GM12878 (cell line): ENCODE measurements around the gene EPDR1. TPM values are rescaled to one million over a fixed set of nuclear protein-coding genes. Genes with fewer than 3 reads are reported as not detected.

Source experiments
- ATAC-seq: fragments of 200-7000 bp; cut with Tn5 transposase; 3 replicates; pipeline ENCODE4 v1.9.1; 2020; ENCODE audit warnings: mild to moderate bottlenecking, moderate library complexity
- BruUV-seq: library from RNA; stranded (reverse); fragments of 400-500 nt; replicated peaks from 2 replicates; lab custom pipeline; 2021; lab: Mats Ljungman, UMichigan
- CTCF ChIA-PET: fragments of 300-600 bp; sonication (Branson Sonifier 250); formaldehyde crosslinking; extraction: SDS; loops from one replicate; lab custom pipeline; 2021; ENCODE audit warnings: inconsistent platforms; lab: Yijun Ruan, JAX
- POLR2A ChIA-PET: fragments of 350-600 bp; formaldehyde crosslinking; extraction: SDS; loops from one replicate; lab custom pipeline; 2021; ENCODE audit warnings: inconsistent platforms; lab: Charles Lee
- RAD21 ChIA-PET: fragments of 300-600 bp; sonication (Branson Sonifier 250); formaldehyde crosslinking; loops from one replicate; lab custom pipeline; 2023; ENCODE audit warnings: antibody characterized with exemption; ENCODE audit not compliant: unreplicated experiment; lab: Charles Lee
- SMC1A ChIA-PET: fragments of 300-600 bp; sonication (Branson Sonifier 250); formaldehyde crosslinking; loops from one replicate; lab custom pipeline; 2023; ENCODE audit not compliant: unreplicated experiment, uncharacterized antibody; lab: Charles Lee
- DNase-seq: peaks from one replicate; pipeline ENCODE4 v3.0.0-alpha.2; 2011; ENCODE audit warnings: low read depth, low spot score
- FAIRE-seq: peaks from 3 replicates; lab custom pipeline; 2011; peaks lifted over from hg19 to GRCh38; lab: Jason Lieb, UNC
- H2AFZ ChIP-seq: 2 replicates; pipeline ENCODE4 v1.6.0; 2011; ENCODE audit warnings: low read depth, low read length, control low read depth; ENCODE audit not compliant: control insufficient read depth
- H3K27ac ChIP-seq: 2 replicates; pipeline ENCODE4 v1.5.1; 2011; ENCODE audit warnings: control low read depth; ENCODE audit not compliant: control insufficient read depth, insufficient read depth
- H3K27me3 ChIP-seq, 2 experiments: replicated peaks in 1 of 2; 2 replicates each; pipeline versions ENCODE4 v1.6.0 to v1.6.1; 2011; ENCODE audit warnings: low read length in 1 of 2; ENCODE audit not compliant: control insufficient read depth in 2 of 2, insufficient read depth in 2 of 2
- H3K36me3 ChIP-seq, 2 experiments: 2 replicates each; pipeline ENCODE4 v1.5.1; 2011; ENCODE audit warnings: low read length in 1 of 2; ENCODE audit not compliant: control insufficient read depth in 2 of 2, insufficient read depth in 2 of 2
- H3K4me1 ChIP-seq: 2 replicates; pipeline ENCODE4 v1.6.1; 2011; ENCODE audit warnings: mild to moderate bottlenecking, low read length, moderate library complexity, mixed read lengths; ENCODE audit not compliant: control insufficient read depth, insufficient read depth
- H3K4me2 ChIP-seq: 2 replicates; pipeline ENCODE4 v1.6.0; 2011; ENCODE audit warnings: control low read depth; ENCODE audit not compliant: control insufficient read depth, insufficient read depth
- H3K4me3 ChIP-seq: fragments of 200-600 bp; sonication (generic); 2 replicates; pipeline ENCODE4 v1.5.1; 2016
- H3K79me2 ChIP-seq: 2 replicates; pipeline ENCODE4 v1.6.0; 2011; ENCODE audit warnings: low read length; ENCODE audit not compliant: control insufficient read depth, insufficient read depth
- H3K9ac ChIP-seq: 2 replicates; pipeline ENCODE4 v1.8.0; 2011; ENCODE audit warnings: low read length, control low read depth, mixed read lengths; ENCODE audit not compliant: control insufficient read depth, insufficient read depth
- H3K9me3 ChIP-seq: replicated peaks from 3 replicates; pipeline ENCODE4 v1.5.1; 2011; ENCODE audit warnings: mild to moderate bottlenecking, low read length; ENCODE audit not compliant: control insufficient read depth, insufficient read depth
- H4K20me1 ChIP-seq: 2 replicates; pipeline ENCODE4 v1.6.0; 2011; ENCODE audit not compliant: control insufficient read depth, insufficient read depth
- CHD2 ChIP-seq: IDR thresholded peaks from 2 replicates; pipeline ENCODE4 v1.6.1; 2011; ENCODE audit warnings: low read depth, low read length, improper control_type of control experiment, borderline replicate concordance
- NFYB ChIP-seq: IDR thresholded peaks from 2 replicates; pipeline ENCODE4 v1.6.1; 2011; ENCODE audit warnings: low read depth, mild to moderate bottlenecking, low read length, improper control_type of control experiment, moderate library complexity; ENCODE audit not compliant: insufficient read depth
- SREBF1 ChIP-seq: IDR thresholded peaks from 2 replicates; pipeline ENCODE4 v1.6.1; 2012; ENCODE audit warnings: mild to moderate bottlenecking, low read length
- YY1 ChIP-seq: IDR thresholded peaks from 2 replicates; pipeline ENCODE4 v1.6.1; 2011; ENCODE audit warnings: low read depth, mild to moderate bottlenecking, low read length
- ZSCAN29 ChIP-seq: fragments of 450-650 bp; IDR thresholded peaks from 2 replicates; pipeline ENCODE4 v1.6.1; 2017; ENCODE audit warnings: mild to moderate bottlenecking, moderate library complexity
- WGBS: methylation state at CpG from one replicate; pipeline ENCODE4 v1.1.6; 2016; ENCODE audit warnings: low lambda C conversion rate; ENCODE audit not compliant: insufficient replicate concordance, insufficient coverage; ENCODE audit errors: missing lambda C conversion rate; 5-methylcytosine and 5-hydroxymethylcytosine counted together
- in situ Hi-C: fragments of 300-500 bp; cut with MboI; formaldehyde crosslinking; loops from 9 replicates; pipeline ENCODE4 v1.14.3; 2018; ENCODE audit warnings: mixed read lengths
- intact Hi-C: fragments of 100-400 bp; cut with micrococcal nuclease; formaldehyde crosslinking; loops from one replicate; pipeline ENCODE4 v1.14.2; 2022; ENCODE audit not compliant: unreplicated experiment
- polyA plus RNA-seq, 11 experiments: library from polyadenylated mRNA; depleted of rRNA in 4 of 11; unstranded in 6 of 11; stranded (reverse) in 5 of 11; fragments of >200 nt; fragmentation: Nextera tagmentation in 4 of 11; fragmentation: Illumina TruSeq in 1 of 11; extraction: Ambion mirVana in 4 of 11; extraction: Trizol in 1 of 11; gene quantifications; 1 replicate in 1 of 11; 2 replicates in 10 of 11; pipeline versions ENCODE4 v1.2.1 to v1.2.3, GENCODE V29; 2011 to 2016; ENCODE audit warnings: inconsistent platforms in 2 of 11, missing spikeins in 2 of 11, low read depth in 1 of 11
- total RNA-seq, 4 experiments: library from RNA; depleted of rRNA in 3 of 4; stranded (reverse); fragments of >200 nt in 3 of 4; fragmentation: Illumina TruSeq in 1 of 4; extraction: Trizol in 1 of 4; gene quantifications; 2 replicates each; pipeline versions ENCODE4 v1.2.1 to v1.2.3, GENCODE V29; 2013 to 2021
- TF ChIP-seq, protein P1 (sequence below): fragments of 450-650 bp; IDR thresholded peaks from 2 replicates; pipeline ENCODE4 v1.6.1; 2017; ENCODE audit warnings: low read depth, mild to moderate bottlenecking, moderate library complexity
- TF ChIP-seq, protein P2 (sequence below): IDR thresholded peaks from 2 replicates; pipeline ENCODE4 v1.6.1; 2011; ENCODE audit warnings: borderline replicate concordance, low read depth, mild to moderate bottlenecking, moderate library complexity, low read length; ENCODE audit not compliant: insufficient read depth, poor library complexity, severe bottlenecking
- TF ChIP-seq, protein P3 (sequence below): fragments of 450-650 bp; IDR thresholded peaks from 2 replicates; pipeline ENCODE4 v1.6.1; 2016; ENCODE audit warnings: mild to moderate bottlenecking
- TF ChIP-seq, protein P4 (sequence below): fragments of 150-350 bp; IDR thresholded peaks from 2 replicates; pipeline ENCODE4 v1.6.1; 2016; ENCODE audit warnings: low read depth, low read length

Gene EPDR1
- total and polyA plus RNA-seq, 10 of the 15 experiments (the other 5 are each of a cell fraction or from before 2014, with no cell fraction given) = 1.2 to 18.8 (median 4.7) TPM

DNA sequence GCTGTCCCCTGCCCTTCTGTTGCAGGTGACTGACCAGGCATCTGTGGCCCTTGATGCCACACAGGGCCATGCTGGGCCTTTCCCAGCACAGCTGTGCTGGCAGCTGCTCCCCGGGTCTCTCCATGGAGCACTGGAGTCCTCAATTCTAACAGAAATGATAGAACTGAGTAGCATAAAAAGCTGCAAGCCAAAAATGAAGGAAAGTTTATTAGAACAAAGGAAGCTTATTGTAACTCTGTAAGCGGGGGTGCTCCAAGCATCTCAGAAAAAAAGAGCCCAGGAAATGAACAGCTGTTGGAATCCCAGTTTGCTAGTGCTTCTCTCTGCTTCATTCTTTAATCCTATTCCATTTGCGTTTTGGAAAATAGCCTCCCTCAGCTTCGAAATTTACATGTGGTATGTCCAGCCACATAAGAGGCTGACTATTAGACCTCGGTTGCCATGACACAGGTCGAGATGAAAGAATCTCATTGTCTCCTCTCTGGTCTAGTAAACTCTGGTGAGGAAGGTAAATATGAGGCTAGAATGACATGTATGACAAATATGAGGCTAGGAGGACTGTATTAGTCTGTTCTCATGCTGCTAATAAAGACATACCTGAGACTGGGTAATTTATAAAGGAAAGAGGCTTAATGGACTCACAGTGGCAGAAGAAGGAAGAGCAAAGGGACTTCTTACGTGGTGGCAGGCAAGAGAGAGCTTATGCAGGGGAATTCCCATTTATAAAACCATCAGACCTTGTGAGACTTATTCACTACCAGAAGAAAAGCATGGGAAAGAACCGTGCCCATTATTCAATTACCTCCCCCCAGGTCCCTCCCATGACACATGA, 23.7 kb downstream of the EPDR1 start:
- H3K4me3 ChIP-seq = no peak overlapping the region; the same call in 1 of the 2 replicates
- ChIA-PET RAD21 (interaction anchor here (0.7 to 3.5 kb wide), 19 partner anchors 10 to 272 kb away, joined by 3 to 30 read pairs (median 4); partner anchors contain the start of genes EPDR1 and SFRP4), CTCF (interaction anchor here (0.6 to 6.1 kb wide), 14 partner anchors 9 to 425 kb away, joined by 3 to 108 read pairs (median 5); partner anchors contain the start of genes EPDR1 and SFRP4), SMC1A (interaction anchor here (0.8 to 7.7 kb wide), 21 partner anchors 8 to 279 kb away, joined by 3 to 98 read pairs (median 5); partner anchors contain the start of genes EPDR1, GPR141 and SFRP4), POLR2A (interaction anchor here (0.7 to 2.2 kb wide), 10 partner anchors 15 to 128 kb away, joined by 3 to 17 read pairs (median 3); partner anchors contain the start of genes EPDR1 and SFRP4)
- H3K4me2 ChIP-seq = no peak overlapping the region; the same call in 1 of the 2 replicates
- WGBS = 35% methylated on average over 8 of the region's 8 CpGs
- TSS peak; percentile 89 for BruUV-seq
- H3K27ac ChIP-seq = peak overlapping the region; percentile 43
- ATAC-seq = peak; percentile 86
- DNase-seq = peak; percentile 54
- H3K4me1 ChIP-seq = peaks cover 3% of the 10 kb centered on the region; the same call in 1 of the 2 replicates
- no peaks in the 10 kb centered on the region for H3K79me2 ChIP-seq
- no peak for FAIRE-seq
- in situ Hi-C loops = no loop called here
- no peaks in the 10 kb centered on the region for H4K20me1 ChIP-seq
- no peaks in the 10 kb centered on the region for H3K36me3 ChIP-seq
- H3K9ac ChIP-seq = no peak overlapping the region; the same call in 1 of the 2 replicates
- peak overlapping the region; percentile 79 for H2AFZ ChIP-seq
- no peaks in the 10 kb centered on the region for H3K27me3 ChIP-seq
- intact Hi-C loops = no loop called here
- H3K9me3 ChIP-seq = no peaks in the 10 kb centered on the region
- TF ChIP-seq NFYB = no peak
- no peak for TF ChIP-seq CHD2
- TF ChIP-seq, protein P1, sequence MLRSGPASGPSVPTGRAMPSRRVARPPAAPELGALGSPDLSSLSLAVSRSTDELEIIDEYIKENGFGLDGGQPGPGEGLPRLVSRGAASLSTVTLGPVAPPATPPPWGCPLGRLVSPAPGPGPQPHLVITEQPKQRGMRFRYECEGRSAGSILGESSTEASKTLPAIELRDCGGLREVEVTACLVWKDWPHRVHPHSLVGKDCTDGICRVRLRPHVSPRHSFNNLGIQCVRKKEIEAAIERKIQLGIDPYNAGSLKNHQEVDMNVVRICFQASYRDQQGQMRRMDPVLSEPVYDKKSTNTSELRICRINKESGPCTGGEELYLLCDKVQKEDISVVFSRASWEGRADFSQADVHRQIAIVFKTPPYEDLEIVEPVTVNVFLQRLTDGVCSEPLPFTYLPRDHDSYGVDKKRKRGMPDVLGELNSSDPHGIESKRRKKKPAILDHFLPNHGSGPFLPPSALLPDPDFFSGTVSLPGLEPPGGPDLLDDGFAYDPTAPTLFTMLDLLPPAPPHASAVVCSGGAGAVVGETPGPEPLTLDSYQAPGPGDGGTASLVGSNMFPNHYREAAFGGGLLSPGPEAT = peak; percentile 91
- TF ChIP-seq, protein P2, sequence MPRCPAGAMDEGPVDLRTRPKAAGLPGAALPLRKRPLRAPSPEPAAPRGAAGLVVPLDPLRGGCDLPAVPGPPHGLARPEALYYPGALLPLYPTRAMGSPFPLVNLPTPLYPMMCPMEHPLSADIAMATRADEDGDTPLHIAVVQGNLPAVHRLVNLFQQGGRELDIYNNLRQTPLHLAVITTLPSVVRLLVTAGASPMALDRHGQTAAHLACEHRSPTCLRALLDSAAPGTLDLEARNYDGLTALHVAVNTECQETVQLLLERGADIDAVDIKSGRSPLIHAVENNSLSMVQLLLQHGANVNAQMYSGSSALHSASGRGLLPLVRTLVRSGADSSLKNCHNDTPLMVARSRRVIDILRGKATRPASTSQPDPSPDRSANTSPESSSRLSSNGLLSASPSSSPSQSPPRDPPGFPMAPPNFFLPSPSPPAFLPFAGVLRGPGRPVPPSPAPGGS = no peak
- TF ChIP-seq SREBF1 = no peak
- TF ChIP-seq, protein P3, sequence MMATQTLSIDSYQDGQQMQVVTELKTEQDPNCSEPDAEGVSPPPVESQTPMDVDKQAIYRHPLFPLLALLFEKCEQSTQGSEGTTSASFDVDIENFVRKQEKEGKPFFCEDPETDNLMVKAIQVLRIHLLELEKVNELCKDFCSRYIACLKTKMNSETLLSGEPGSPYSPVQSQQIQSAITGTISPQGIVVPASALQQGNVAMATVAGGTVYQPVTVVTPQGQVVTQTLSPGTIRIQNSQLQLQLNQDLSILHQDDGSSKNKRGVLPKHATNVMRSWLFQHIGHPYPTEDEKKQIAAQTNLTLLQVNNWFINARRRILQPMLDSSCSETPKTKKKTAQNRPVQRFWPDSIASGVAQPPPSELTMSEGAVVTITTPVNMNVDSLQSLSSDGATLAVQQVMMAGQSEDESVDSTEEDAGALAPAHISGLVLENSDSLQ = peak; percentile 40; the same call in 1 of the 2 replicates
- TF ChIP-seq YY1 = 0 out of 2 replicates have a peak, but pooled peaks have one; percentile 8
- no peak for TF ChIP-seq ZSCAN29
- TF ChIP-seq, protein P4, sequence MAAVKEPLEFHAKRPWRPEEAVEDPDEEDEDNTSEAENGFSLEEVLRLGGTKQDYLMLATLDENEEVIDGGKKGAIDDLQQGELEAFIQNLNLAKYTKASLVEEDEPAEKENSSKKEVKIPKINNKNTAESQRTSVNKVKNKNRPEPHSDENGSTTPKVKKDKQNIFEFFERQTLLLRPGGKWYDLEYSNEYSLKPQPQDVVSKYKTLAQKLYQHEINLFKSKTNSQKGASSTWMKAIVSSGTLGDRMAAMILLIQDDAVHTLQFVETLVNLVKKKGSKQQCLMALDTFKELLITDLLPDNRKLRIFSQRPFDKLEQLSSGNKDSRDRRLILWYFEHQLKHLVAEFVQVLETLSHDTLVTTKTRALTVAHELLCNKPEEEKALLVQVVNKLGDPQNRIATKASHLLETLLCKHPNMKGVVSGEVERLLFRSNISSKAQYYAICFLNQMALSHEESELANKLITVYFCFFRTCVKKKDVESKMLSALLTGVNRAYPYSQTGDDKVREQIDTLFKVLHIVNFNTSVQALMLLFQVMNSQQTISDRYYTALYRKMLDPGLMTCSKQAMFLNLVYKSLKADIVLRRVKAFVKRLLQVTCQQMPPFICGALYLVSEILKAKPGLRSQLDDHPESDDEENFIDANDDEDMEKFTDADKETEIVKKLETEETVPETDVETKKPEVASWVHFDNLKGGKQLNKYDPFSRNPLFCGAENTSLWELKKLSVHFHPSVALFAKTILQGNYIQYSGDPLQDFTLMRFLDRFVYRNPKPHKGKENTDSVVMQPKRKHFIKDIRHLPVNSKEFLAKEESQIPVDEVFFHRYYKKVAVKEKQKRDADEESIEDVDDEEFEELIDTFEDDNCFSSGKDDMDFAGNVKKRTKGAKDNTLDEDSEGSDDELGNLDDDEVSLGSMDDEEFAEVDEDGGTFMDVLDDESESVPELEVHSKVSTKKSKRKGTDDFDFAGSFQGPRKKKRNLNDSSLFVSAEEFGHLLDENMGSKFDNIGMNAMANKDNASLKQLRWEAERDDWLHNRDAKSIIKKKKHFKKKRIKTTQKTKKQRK = no peak
